CD4-positive, alpha-beta memory T cell (primary cell): Measurements from ENCODE around the gene AGPAT3. TPM values are rescaled to one million over a fixed set of nuclear protein-coding genes. Genes with fewer than 3 reads are reported as not detected.

Experiments
- CTCF ChIA-PET: fragments of 350-600 bp; sonication (Branson Sonifier 250); formaldehyde crosslinking; loops from one replicate; lab custom pipeline; 2021; ENCODE audit warnings: inconsistent platforms; ENCODE audit not compliant: partially characterized antibody; lab: Charles Lee
- POLR2A ChIA-PET: fragments of 350-600 bp; sonication (Branson Sonifier 250); formaldehyde crosslinking; loops from one replicate; lab custom pipeline; 2021; ENCODE audit not compliant: partially characterized antibody; lab: Charles Lee
- DNase-seq, 5 donors: peaks; one replicate each; pipeline versions ENCODE4 v3.0.0 to v3.0.0-alpha.2; 2020 to 2022; ENCODE audit warnings: mixed read lengths in 1 of 5
- H3K27ac ChIP-seq: one replicate; pipeline ENCODE4 v1.7.0; 2013; ENCODE audit warnings: low read depth, low read length
- H3K27me3 ChIP-seq: 2 replicates; pipeline ENCODE4 v1.7.0; 2013; ENCODE audit warnings: mild to moderate bottlenecking, low read length, moderate library complexity; ENCODE audit not compliant: insufficient read depth
- H3K36me3 ChIP-seq: 2 replicates; pipeline ENCODE4 v1.7.0; 2013; ENCODE audit warnings: mild to moderate bottlenecking, low read length, moderate library complexity; ENCODE audit not compliant: insufficient read depth
- H3K4me1 ChIP-seq: 2 replicates; pipeline ENCODE4 v1.7.0; 2013; ENCODE audit warnings: mild to moderate bottlenecking, low read length, moderate library complexity; ENCODE audit not compliant: insufficient read depth
- H3K4me3 ChIP-seq, 2 donors: one replicate each; pipeline ENCODE4 v1.7.0; 2013; ENCODE audit warnings: low read length in 2 of 2, mild to moderate bottlenecking in 1 of 2
- H3K9me3 ChIP-seq, 2 donors: one replicate each; pipeline ENCODE4 v1.7.0; 2013; ENCODE audit warnings: low read length in 2 of 2, control low read depth in 1 of 2; ENCODE audit not compliant: control insufficient read depth in 1 of 2
- H3K27ac Mint-ChIP-seq, 7 donors: one replicate each; pipeline ENCODE4 v1.8.0; 2020 to 2021; ENCODE audit warnings: mixed read lengths in 7 of 7, mild to moderate bottlenecking in 6 of 7, inconsistent platforms in 3 of 7, moderate library complexity in 3 of 7
- H3K27me3 Mint-ChIP-seq, 2 donors: one replicate each; pipeline ENCODE4 v1.8.0; 2020 to 2021; ENCODE audit warnings: mixed read lengths in 2 of 2
- H3K36me3 Mint-ChIP-seq, 2 donors: one replicate each; pipeline ENCODE4 v1.8.0; 2020 to 2021; ENCODE audit warnings: mixed read lengths in 2 of 2, inconsistent platforms in 1 of 2, mild to moderate bottlenecking in 1 of 2
- H3K4me1 Mint-ChIP-seq, 4 donors: one replicate each; pipeline ENCODE4 v1.8.0; 2020 to 2021; ENCODE audit warnings: mixed read lengths in 4 of 4, mild to moderate bottlenecking in 1 of 4
- H3K4me3 Mint-ChIP-seq, 8 donors: one replicate each; pipeline ENCODE4 v1.8.0; 2020 to 2021; ENCODE audit warnings: mixed read lengths in 8 of 8, mild to moderate bottlenecking in 7 of 8, moderate library complexity in 6 of 8, inconsistent platforms in 3 of 8
- H3K9me3 Mint-ChIP-seq, 8 donors: one replicate each; pipeline ENCODE4 v1.8.0; 2020 to 2021; ENCODE audit warnings: mixed read lengths in 8 of 8, mild to moderate bottlenecking in 5 of 8, inconsistent platforms in 3 of 8, moderate library complexity in 1 of 8
- intact Hi-C: fragments of 100-400 bp; cut with micrococcal nuclease; formaldehyde crosslinking; loops from one replicate; pipeline ENCODE4 v1.15.1; 2023
- polyA plus RNA-seq, 2 donors: library from polyadenylated mRNA; unstranded; fragments of 300-500 nt; fragmentation: Illumina TruSeq; gene quantifications; one replicate each; pipeline ENCODE4 v1.2.3, GENCODE V29; 2021
- total RNA-seq, 2 experiments: library from RNA; stranded (reverse); gene quantifications; one replicate each; pipeline ENCODE4 v1.2.3, GENCODE V29; 2021

Gene AGPAT3
- total and polyA plus RNA-seq, 4 experiments from 2014 or later = 16.0 to 76.7 (median 46.7) TPM

DNA sequence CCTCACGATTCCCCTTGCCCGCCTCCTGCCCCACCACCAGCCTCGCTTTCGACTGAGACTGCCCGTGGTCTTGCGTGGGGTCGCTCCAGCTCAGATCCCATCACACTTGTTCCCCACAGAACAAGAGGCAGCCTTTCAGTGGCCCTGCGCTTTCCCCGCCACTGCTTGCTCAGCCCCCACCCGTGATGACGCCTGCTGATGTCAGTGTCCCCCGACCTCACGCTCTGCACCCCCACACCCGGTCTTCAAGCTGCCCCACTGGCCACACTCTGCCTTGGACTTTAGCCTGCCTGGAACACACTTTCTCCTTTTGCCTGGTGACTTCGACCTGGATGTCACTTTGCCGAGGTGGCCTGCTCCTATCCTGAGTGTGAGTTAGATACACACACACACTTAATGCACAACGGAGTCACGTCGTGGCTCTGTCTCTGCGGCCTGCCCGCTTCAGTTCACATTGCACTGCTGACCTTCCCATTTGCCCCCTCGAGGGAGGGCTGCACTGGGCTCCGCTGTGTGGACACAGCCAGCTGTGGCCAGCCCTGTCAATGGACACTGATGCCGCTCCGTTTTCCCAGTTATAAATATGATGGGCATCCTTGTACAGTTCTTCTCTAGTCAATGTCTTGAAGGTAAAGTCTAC, 13.0 kb downstream of the AGPAT3 start:
- H3K27ac ChIP-seq = no peak overlapping the region
- intact Hi-C loops = no loop called here
- CTCF ChIA-PET = no interaction called here
- Mint-ChIP-seq H3K27me3 (no peaks in the 10 kb centered on the region), H3K4me1 (peaks cover 38 to 77% (median 54%) of the 10 kb centered on the region in 4 donors), H3K27ac (peak overlapping the region in 1 of 7 donors; percentile 41), H3K4me3 (peak overlapping the region in 1 of 8 donors; percentile 7), H3K36me3 (peaks cover 16 to 29% of the 10 kb centered on the region in 2 donors), H3K9me3 (peaks cover 0 to 2% (median 0%) of the 10 kb centered on the region in 8 donors)
- H3K9me3 ChIP-seq = no peaks in the 10 kb centered on the region
- no peak overlapping the region for H3K4me3 ChIP-seq
- H3K36me3 ChIP-seq = peaks cover 10% of the 10 kb centered on the region
- POLR2A ChIA-PET = no interaction called here
- DNase-seq = no peak
- H3K27me3 ChIP-seq = no peaks in the 10 kb centered on the region
- H3K4me1 ChIP-seq = peaks cover 49% of the 10 kb centered on the region

DNA sequence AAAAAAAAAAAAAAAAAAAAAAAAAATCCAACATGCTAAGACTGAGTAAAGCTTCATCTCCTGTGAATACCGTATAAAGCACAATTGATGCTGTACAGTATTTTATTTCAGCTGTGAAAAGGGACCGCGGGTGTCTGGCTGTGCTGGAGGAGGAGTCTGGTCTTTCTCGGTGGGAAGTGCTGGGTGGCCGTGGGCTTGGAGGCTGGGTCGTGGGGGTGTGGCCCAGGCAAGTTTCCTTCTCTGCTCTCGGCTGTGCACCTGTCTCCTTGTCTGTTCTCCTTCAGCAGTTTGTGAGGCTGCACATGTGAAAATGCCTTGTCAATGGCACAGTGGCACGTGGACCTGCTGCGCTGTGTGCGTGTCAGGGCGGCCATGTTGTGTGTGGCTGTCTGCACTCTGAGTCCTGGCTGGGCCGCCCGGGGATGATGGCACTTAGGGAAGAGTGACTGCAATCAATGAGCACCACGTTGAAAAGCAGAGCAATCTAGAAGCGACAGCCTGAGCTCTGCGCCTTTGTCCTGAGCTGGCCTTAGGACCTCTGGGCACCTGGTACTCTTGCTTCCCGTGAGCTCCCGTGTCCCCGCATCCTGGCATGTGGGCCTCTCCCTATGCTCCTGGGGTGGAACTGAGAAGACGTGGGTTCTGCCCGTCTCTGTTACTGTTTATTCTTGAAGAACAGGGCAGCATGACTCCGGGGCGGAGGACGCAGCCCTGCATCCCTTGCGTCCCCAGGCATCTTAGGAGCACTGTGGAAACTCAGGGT, 14.5 kb downstream of the AGPAT3 start:
- no peaks in the 10 kb centered on the region for H3K27me3 Mint-ChIP-seq
- H3K27me3 ChIP-seq = no peaks in the 10 kb centered on the region
- DNase-seq = no peak
- H3K4me1 Mint-ChIP-seq = peaks cover 42 to 77% (median 59%) of the 10 kb centered on the region in 4 donors
- H3K4me3 Mint-ChIP-seq = peak overlapping the region in 3 of 8 donors; percentile 25 to 69 (median 51)
- H3K9me3 ChIP-seq = no peaks in the 10 kb centered on the region
- no peak overlapping the region for H3K27ac ChIP-seq
- CTCF ChIA-PET = interaction anchor here (0.6 to 1.7 kb wide), 3 partner anchors 54 to 96 kb away, joined by 3 read pairs; no protein-coding TSS in a partner anchor
- peaks cover 8% of the 10 kb centered on the region for H3K36me3 ChIP-seq
- H3K27ac Mint-ChIP-seq = peak overlapping the region in 1 of 7 donors; percentile 74
- H3K4me1 ChIP-seq = peaks cover 57% of the 10 kb centered on the region
- peaks cover 16 to 29% of the 10 kb centered on the region in 2 donors for H3K36me3 Mint-ChIP-seq
- POLR2A ChIA-PET = no interaction called here
- intact Hi-C loops = no loop called here
- H3K9me3 Mint-ChIP-seq = peaks cover 0 to 2% (median 0%) of the 10 kb centered on the region in 8 donors
- H3K4me3 ChIP-seq = no peak overlapping the region

DNA sequence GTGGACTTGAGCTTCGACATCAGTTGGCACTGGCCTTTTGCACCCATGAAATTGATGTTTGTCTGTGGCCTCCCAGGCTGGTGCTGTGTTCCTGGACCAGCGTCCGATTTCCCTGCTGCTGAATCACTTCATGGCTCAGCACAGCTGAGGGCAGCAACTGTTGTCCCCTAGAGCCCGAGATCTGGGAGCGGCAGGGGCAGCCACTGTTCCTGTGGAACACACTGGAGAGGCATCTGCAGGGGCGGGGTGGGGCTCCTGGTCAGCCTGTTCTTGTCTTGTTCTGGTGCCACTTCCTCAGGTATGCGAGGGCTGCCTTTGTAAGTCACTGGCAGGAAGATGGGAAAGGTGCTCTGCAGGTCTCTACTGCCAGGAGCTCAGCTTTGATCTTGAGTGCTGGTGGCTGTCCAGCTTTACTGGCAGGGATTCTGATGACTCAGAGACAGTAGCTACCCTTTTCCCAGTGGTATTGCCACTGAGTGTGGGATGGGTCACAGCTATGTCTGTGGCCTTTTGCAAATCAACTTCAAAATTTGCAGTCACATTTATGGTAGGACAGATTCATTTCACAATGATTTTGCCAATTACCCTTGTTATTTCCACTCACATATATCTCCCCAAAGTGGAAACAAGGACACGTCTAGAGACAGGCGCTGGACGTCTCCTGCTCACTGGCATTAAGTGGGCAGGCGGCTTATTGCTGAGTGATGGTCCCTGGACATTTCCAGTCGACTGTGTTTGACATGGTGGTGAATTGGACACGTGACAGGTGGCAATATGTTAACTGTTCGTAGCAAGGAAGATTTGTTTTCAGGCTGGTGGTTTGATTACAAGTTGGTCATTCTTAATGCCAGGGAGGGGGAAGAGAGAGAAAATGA, 15.3 kb downstream of the AGPAT3 start:
- H3K27ac ChIP-seq = no peak overlapping the region
- H3K9me3 ChIP-seq = no peaks in the 10 kb centered on the region
- Mint-ChIP-seq H3K27me3 (no peaks in the 10 kb centered on the region), H3K36me3 (peaks cover 13 to 27% of the 10 kb centered on the region in 2 donors), H3K4me1 (peaks cover 43 to 75% (median 59%) of the 10 kb centered on the region in 4 donors), H3K27ac (peak overlapping the region in 2 of 7 donors; percentile 74 to 76), H3K4me3 (peak overlapping the region in 5 of 8 donors; percentile 0 to 69 (median 5)), H3K9me3 (peaks cover 0 to 2% (median 0%) of the 10 kb centered on the region in 8 donors)
- CTCF ChIA-PET = interaction anchor here (1.7 kb wide), 1 partner anchor 95 kb away, joined by 3 read pairs; no protein-coding TSS in a partner anchor
- H3K27me3 ChIP-seq = no peaks in the 10 kb centered on the region
- H3K36me3 ChIP-seq = peaks cover 1% of the 10 kb centered on the region
- H3K4me1 ChIP-seq = peaks cover 59% of the 10 kb centered on the region
- H3K4me3 ChIP-seq = no peak overlapping the region
- POLR2A ChIA-PET = interaction anchor here (1.6 kb wide), 1 partner anchor 12 kb away, joined by 6 read pairs; no protein-coding TSS in a partner anchor
- DNase-seq = no peak
- intact Hi-C loops = no loop called here

DNA sequence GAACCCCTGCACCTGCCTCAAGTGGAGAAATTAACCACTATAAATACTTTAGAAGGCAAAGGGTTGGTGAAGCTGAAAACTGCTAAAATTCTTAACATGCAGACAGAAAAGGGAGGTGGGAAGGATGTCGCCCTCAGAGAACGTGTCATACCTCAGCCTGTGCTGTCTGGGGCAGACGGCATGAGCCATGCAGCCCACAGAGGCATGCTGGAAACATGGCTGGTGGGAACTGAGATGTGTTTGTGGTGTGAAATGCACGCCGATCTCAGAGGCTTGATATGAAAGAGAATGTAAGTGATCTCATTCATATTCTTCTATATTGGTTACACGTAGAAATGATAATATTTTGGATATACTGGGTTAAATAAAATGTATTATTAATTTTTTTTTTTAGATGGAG, 16.3 kb downstream of the AGPAT3 start:
- Histone ChIP-seq H3K4me3 (no peak overlapping the region), H3K9me3 (no peaks in the 10 kb centered on the region), H3K27ac (no peak overlapping the region), H3K4me1 (peaks cover 59% of the 10 kb centered on the region), H3K36me3 (no peaks in the 10 kb centered on the region), H3K27me3 (no peaks in the 10 kb centered on the region)
- ChIA-PET POLR2A (interaction anchor here (1.6 kb wide), 1 partner anchor 11 kb away, joined by 6 read pairs; no protein-coding TSS in a partner anchor), CTCF (interaction anchor here (1.7 kb wide), 1 partner anchor 94 kb away, joined by 3 read pairs; no protein-coding TSS in a partner anchor)
- peaks cover 0 to 2% (median 0%) of the 10 kb centered on the region in 8 donors for H3K9me3 Mint-ChIP-seq
- peak overlapping the region in 3 of 8 donors; percentile 22 to 32 (median 24) for H3K4me3 Mint-ChIP-seq
- H3K4me1 Mint-ChIP-seq = peaks cover 39 to 75% (median 57%) of the 10 kb centered on the region in 4 donors
- intact Hi-C loops = no loop called here
- no peak for DNase-seq
- H3K27me3 Mint-ChIP-seq = no peaks in the 10 kb centered on the region
- H3K36me3 Mint-ChIP-seq = peaks cover 4 to 26% of the 10 kb centered on the region in 2 donors
- H3K27ac Mint-ChIP-seq = peak overlapping the region in 6 of 7 donors; percentile 12 to 82 (median 54)

DNA sequence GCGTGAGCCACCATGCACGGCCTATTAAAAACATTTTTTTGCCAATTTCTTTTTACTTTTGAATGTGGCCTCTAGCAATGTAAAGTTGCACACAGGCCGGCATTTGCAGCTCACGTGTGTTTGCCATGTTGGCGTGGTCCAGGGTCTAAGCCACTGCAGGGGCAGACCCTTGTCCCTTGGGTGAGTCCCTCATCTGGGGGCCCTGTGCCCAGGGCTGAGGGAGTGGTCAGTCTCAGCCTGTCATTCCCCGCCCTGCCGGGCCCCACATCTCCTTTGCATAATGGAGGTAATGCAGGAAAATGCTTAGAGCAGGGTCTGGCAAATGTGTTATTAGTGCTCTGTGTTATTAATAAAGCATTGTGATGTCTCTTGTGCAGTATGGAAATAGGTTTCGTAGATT, 16.9 kb downstream of the AGPAT3 start:
- H3K4me3 Mint-ChIP-seq = no peak overlapping the region
- Histone ChIP-seq H3K27me3 (no peaks in the 10 kb centered on the region), H3K4me1 (peaks cover 62% of the 10 kb centered on the region), H3K36me3 (no peaks in the 10 kb centered on the region), H3K27ac (no peak overlapping the region), H3K4me3 (no peak overlapping the region), H3K9me3 (no peaks in the 10 kb centered on the region)
- DNase-seq = no peak
- H3K36me3 Mint-ChIP-seq = peaks cover 3 to 30% of the 10 kb centered on the region in 2 donors
- H3K27ac Mint-ChIP-seq = peak overlapping the region in 1 of 7 donors; percentile 22
- H3K27me3 Mint-ChIP-seq = no peaks in the 10 kb centered on the region
- peaks cover 41 to 78% (median 59%) of the 10 kb centered on the region in 4 donors for H3K4me1 Mint-ChIP-seq
- intact Hi-C loops = no loop called here
- ChIA-PET POLR2A (interaction anchor here (1.6 kb wide), 1 partner anchor 11 kb away, joined by 6 read pairs; no protein-coding TSS in a partner anchor), CTCF (no interaction called here)
- H3K9me3 Mint-ChIP-seq = peaks cover 0 to 2% (median 0%) of the 10 kb centered on the region in 8 donors

DNA sequence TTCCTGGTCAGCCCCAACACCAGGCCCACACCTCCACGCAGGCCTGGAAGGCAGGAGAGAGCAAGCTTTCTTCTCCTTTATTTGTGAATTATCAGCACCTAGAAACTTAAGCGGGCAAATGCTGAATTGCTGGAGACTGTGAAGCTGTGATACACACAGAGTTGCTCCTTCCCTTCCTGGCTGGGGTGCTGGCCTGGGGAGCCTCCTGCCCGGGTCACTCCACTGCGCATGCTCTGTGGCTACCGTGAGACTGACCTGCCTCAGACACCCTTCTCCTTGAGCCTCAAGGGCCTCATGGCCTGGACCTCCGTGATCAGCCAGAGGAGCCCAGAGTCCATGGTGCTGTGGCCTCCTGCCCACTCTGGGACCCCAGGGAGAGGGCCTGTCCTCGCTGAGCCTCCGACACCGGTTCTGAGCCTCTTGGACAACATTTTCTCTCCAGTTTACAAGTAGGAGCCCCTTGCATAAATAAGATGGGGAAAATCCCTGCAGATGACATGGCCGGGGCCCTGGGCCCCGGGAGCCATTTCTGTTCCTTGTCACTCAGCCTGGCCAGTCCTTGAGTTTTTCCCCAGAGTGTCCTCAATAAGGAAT, 18.0 kb downstream of the AGPAT3 start:
- Histone ChIP-seq H3K27me3 (no peaks in the 10 kb centered on the region), H3K4me1 (peaks cover 66% of the 10 kb centered on the region), H3K9me3 (no peaks in the 10 kb centered on the region), H3K27ac (no peak overlapping the region), H3K36me3 (peaks cover 4% of the 10 kb centered on the region), H3K4me3 (no peak overlapping the region)
- Mint-ChIP-seq H3K4me3 (peak overlapping the region in 2 of 8 donors; percentile 8 to 32), H3K9me3 (peaks cover 0 to 1% (median 0%) of the 10 kb centered on the region in 8 donors), H3K4me1 (peaks cover 43 to 83% (median 56%) of the 10 kb centered on the region in 4 donors), H3K27ac (peak overlapping the region in 6 of 7 donors; percentile 43 to 86 (median 74)), H3K36me3 (peaks cover 3 to 29% of the 10 kb centered on the region in 2 donors), H3K27me3 (no peaks in the 10 kb centered on the region)
- no peak for DNase-seq
- POLR2A ChIA-PET = interaction anchor here (0.8 to 1.5 kb wide), 3 partner anchors 10 to 54 kb away, joined by 3 read pairs; no protein-coding TSS in a partner anchor
- CTCF ChIA-PET = no interaction called here
- intact Hi-C loops = no loop called here
